ENCODE data around the gene DPPA4. TPM values are rescaled to one million over a fixed set of nuclear protein-coding genes. Genes with fewer than 3 reads are reported as not detected.
A peak's percentile ranks its signal among the peaks of the same experiment; 100 is the strongest.

The DPPA4 gene
- total RNA-seq, 1 donor from 2014 or later, result 86.2 TPM

DNA sequence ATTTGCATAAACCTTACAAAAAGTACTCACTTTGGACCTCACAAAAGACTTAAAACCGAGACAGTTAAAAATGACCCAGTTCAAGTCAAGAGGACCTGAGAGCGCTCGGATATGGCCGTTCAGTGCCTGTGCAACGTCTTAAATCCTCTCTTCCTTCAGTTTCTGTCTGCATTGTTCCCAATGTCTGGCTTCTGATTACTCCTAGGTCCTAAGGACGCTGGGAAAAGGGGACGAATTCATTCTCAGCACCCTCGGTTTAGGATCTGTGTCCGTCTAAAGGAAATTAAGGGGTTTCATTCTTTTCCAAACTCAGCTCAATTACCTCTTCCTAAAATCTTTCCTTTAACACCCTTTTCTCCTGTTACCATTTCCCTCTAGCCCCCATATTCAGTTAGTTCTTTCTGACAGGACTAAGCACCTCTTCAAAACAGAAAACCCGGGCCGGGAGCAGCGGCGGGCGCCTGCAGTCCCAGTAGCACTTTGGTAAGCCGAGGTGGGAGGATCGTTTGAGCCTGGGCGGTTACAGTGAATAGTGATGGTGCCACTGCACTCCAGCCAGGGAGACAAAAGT is 970 bp downstream of the DPPA4 start:
- H3K27ac Mint-ChIP-seq, result peak overlapping the region; percentile 96
- TF ChIP-seq, protein P1, sequence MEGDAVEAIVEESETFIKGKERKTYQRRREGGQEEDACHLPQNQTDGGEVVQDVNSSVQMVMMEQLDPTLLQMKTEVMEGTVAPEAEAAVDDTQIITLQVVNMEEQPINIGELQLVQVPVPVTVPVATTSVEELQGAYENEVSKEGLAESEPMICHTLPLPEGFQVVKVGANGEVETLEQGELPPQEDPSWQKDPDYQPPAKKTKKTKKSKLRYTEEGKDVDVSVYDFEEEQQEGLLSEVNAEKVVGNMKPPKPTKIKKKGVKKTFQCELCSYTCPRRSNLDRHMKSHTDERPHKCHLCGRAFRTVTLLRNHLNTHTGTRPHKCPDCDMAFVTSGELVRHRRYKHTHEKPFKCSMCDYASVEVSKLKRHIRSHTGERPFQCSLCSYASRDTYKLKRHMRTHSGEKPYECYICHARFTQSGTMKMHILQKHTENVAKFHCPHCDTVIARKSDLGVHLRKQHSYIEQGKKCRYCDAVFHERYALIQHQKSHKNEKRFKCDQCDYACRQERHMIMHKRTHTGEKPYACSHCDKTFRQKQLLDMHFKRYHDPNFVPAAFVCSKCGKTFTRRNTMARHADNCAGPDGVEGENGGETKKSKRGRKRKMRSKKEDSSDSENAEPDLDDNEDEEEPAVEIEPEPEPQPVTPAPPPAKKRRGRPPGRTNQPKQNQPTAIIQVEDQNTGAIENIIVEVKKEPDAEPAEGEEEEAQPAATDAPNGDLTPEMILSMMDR (IDR thresholded peaks at IDR 0.05; ENCODE audit: unreplicated experiment), result no peak
- no peaks in the 10 kb centered on the region for H3K9me3 Mint-ChIP-seq
- DNase-seq (ENCODE audit: low spot score in 2 of 2, unreplicated experiment in 2 of 2), result peak in 1 of 2 experiments; percentile 51
- peaks cover 7% of the 10 kb centered on the region for H3K36me3 Mint-ChIP-seq
- H3K4me3 Mint-ChIP-seq, result peak overlapping the region; percentile 90
- H3K27me3 Mint-ChIP-seq (ENCODE audit: low read depth), result no peaks in the 10 kb centered on the region
- peaks cover 37% of the 10 kb centered on the region for H3K4me1 Mint-ChIP-seq

- H3K4me1 Mint-ChIP-seq, result peaks cover 33% of the 10 kb centered on the region
- H3K9me3 Mint-ChIP-seq, result no peaks in the 10 kb centered on the region
- H3K4me3 Mint-ChIP-seq, result peak overlapping the region; percentile 13
- peaks cover 7% of the 10 kb centered on the region for H3K36me3 Mint-ChIP-seq
- TF ChIP-seq, protein P1 (IDR thresholded peaks at IDR 0.05; ENCODE audit: unreplicated experiment), result no peak
- DNase-seq (ENCODE audit: low spot score in 2 of 2, unreplicated experiment in 2 of 2), result no peak
- no peaks in the 10 kb centered on the region for H3K27me3 Mint-ChIP-seq (ENCODE audit: low read depth)
- peak overlapping the region; percentile 26 for H3K27ac Mint-ChIP-seq
Measured at GRCh38 chr3:109334572-109334971, 2.8 kb downstream of the DPPA4 start.

GRCh38 chr3:109331692-109332091 is 5.7 kb downstream of the DPPA4 start:
- no peak overlapping the region for H3K27ac Mint-ChIP-seq
- H3K4me3 Mint-ChIP-seq, result no peak overlapping the region

DNA sequence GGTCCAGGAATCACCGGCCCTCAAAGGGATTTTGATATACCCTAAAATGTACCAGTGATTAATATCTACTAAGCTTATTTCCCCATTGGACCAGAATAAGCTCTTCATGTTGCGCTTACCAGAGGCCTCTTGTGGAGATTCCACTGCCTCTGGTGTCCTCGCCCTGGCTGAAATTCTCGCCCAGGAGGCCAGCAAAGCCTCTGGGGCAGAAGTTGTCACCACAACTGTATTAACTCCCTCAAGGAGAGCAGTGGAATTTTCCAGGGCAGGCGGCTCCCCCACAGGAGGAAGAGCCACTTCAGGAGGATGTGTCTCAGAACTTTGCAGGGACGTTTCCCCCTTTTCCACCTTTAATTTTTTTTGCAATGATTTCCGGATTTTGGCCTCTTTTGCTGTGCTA is 6.9 kb downstream of the DPPA4 start:
- H3K27ac Mint-ChIP-seq, result no peak overlapping the region
- no peaks in the 10 kb centered on the region for H3K27me3 Mint-ChIP-seq (ENCODE audit: low read depth)
- TF ChIP-seq, protein P1 (IDR thresholded peaks at IDR 0.05; ENCODE audit: unreplicated experiment), result no peak
- DNase-seq (ENCODE audit: low spot score in 2 of 2, unreplicated experiment in 2 of 2), result no peak
- peaks cover 16% of the 10 kb centered on the region for H3K4me1 Mint-ChIP-seq
- peaks cover 11% of the 10 kb centered on the region for H3K36me3 Mint-ChIP-seq
- H3K9me3 Mint-ChIP-seq, result no peaks in the 10 kb centered on the region
- no peak overlapping the region for H3K4me3 Mint-ChIP-seq

More at GRCh38 chr3:109331692-109332091, 5.7 kb downstream of the DPPA4 start:
- DNase-seq (ENCODE audit: low spot score in 2 of 2, unreplicated experiment in 2 of 2), result no peak
- peaks cover 24% of the 10 kb centered on the region for H3K4me1 Mint-ChIP-seq
- no peaks in the 10 kb centered on the region for H3K9me3 Mint-ChIP-seq
- H3K36me3 Mint-ChIP-seq, result peaks cover 7% of the 10 kb centered on the region
- H3K27me3 Mint-ChIP-seq (ENCODE audit: low read depth), result no peaks in the 10 kb centered on the region
- TF ChIP-seq, protein P1 (IDR thresholded peaks at IDR 0.05; ENCODE audit: unreplicated experiment), result no peak

DNA sequence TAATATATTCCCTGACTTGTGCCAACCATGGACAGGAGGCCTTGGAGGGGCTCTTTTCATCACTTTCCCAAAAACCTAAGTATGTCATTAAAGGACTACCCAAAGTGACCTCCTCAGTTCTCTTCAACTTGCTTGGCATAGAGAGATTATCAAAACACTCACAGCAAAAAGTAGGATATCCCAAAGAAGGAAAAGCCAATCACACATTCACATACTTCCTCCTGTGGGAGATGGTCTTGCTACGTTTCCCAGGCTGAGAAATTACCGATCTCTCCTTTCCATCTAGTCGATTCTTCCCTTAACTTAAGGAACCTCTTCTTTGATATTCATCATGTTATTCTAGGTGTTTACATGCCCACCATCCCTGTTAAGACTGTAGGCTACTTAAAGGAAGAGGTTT is 9.1 kb downstream of the DPPA4 start:
- H3K4me1 Mint-ChIP-seq, result no peaks in the 10 kb centered on the region
- no peak for DNase-seq (ENCODE audit: low spot score in 2 of 2, unreplicated experiment in 2 of 2)
- H3K36me3 Mint-ChIP-seq, result peaks cover 18% of the 10 kb centered on the region
- TF ChIP-seq, protein P1 (IDR thresholded peaks at IDR 0.05; ENCODE audit: unreplicated experiment), result no peak
- no peak overlapping the region for H3K4me3 Mint-ChIP-seq
- H3K9me3 Mint-ChIP-seq, result no peaks in the 10 kb centered on the region
- H3K27ac Mint-ChIP-seq, result no peak overlapping the region
- no peaks in the 10 kb centered on the region for H3K27me3 Mint-ChIP-seq (ENCODE audit: low read depth)

All from mesothelial cell of epicardium (in vitro differentiated cells).